ENCODE results near the gene ISOC2. TPM values are rescaled to one million over a fixed set of nuclear protein-coding genes. Genes with fewer than 3 reads are reported as not detected.

The ISOC2 gene
- total RNA-seq, 1 donor from 2014 or later, result 58.8 TPM

DNA sequence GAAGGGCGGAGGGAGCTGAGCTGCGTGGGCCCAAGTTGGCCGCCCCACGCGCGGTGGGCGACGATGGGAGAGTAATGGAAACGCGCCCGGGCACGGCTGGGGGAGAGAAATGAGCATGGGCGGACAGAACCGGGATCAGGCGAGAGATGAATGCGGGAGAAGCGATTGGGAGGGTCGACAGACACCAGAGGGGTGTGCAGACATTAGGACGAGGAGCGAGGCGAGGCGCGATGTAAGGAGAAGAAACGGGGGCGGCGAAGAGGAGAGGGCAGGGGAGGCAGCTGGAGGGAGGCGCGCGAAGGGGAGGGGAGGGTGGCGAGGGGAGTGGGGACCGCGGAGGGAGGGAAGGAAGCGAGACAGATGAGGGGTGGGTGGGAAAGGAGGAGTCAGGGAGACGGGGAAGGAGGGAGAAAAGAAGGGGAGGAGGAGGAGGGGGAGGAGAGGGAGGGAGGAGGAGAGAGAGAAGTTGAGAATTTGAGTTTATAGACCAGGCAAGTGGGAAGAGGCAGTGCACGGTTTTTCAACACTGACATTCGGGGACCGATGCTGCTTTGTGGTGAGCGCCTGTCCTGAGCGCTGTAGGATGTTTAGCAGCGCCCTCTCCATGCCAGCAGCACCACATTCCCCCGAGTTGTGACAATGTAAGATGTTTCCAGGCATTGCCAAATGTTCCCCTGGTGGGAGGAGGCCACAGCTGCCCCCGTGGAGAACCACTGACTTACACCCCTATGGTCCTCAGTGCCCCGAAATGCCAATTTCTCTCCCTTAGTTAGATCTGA lies 18.2 kb downstream of the ISOC2 start, which contains the start of gene SHISA7:
Gene SHISA7 (minus strand): TSS at position 256 of the 779 bp plus-strand sequence. CDS start 437 bp downstream, outside the sequence.
- H3K27ac ChIP-seq (ENCODE audit: low read depth, low read length), result no peak within 1 kb of the TSS
- no peaks in the 10 kb centered on the region for H3K79me2 ChIP-seq (ENCODE audit: insufficient read depth, low read length)
- H2AFZ ChIP-seq (ENCODE audit: low read depth, low read length), result no peak within 1 kb of the TSS
- H4K20me1 ChIP-seq (ENCODE audit: insufficient read depth, low read length), result no peaks in the 10 kb centered on the region
- no peak for FAIRE-seq
- H3K27me3 ChIP-seq (ENCODE audit: insufficient read depth, low read length), result peaks cover 57% of the 10 kb centered on the region
- no peak within 1 kb of the TSS for H3K4me2 ChIP-seq (ENCODE audit: low read length)
- H3K4me1 ChIP-seq (ENCODE audit: insufficient read depth, low read length), result no peaks in the 10 kb centered on the region
- H3K36me3 Mint-ChIP-seq (ENCODE audit: low read depth, unreplicated experiment), result no peaks in the 10 kb centered on the region
- TF ChIP-seq EZH2 (IDR thresholded peaks at IDR 0.05; ENCODE audit: insufficient read depth, low read length), result peak; percentile 71
- TF ChIP-seq, protein P1, sequence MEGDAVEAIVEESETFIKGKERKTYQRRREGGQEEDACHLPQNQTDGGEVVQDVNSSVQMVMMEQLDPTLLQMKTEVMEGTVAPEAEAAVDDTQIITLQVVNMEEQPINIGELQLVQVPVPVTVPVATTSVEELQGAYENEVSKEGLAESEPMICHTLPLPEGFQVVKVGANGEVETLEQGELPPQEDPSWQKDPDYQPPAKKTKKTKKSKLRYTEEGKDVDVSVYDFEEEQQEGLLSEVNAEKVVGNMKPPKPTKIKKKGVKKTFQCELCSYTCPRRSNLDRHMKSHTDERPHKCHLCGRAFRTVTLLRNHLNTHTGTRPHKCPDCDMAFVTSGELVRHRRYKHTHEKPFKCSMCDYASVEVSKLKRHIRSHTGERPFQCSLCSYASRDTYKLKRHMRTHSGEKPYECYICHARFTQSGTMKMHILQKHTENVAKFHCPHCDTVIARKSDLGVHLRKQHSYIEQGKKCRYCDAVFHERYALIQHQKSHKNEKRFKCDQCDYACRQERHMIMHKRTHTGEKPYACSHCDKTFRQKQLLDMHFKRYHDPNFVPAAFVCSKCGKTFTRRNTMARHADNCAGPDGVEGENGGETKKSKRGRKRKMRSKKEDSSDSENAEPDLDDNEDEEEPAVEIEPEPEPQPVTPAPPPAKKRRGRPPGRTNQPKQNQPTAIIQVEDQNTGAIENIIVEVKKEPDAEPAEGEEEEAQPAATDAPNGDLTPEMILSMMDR (IDR thresholded peaks at IDR 0.05; ENCODE audit: insufficient read depth, low read depth, low read length), result no peak
- no peaks in the 10 kb centered on the region for H3K36me3 ChIP-seq (ENCODE audit: insufficient read depth, low read length)
- no peak for DNase-seq (ENCODE audit: low read depth)
- no peak within 1 kb of the TSS for H3K4me3 ChIP-seq (ENCODE audit: insufficient read depth, low read depth, low read length)
- no peak within 1 kb of the TSS for H3K27ac Mint-ChIP-seq (ENCODE audit: unreplicated experiment)
- no peak within 1 kb of the TSS for H3K4me3 Mint-ChIP-seq (ENCODE audit: unreplicated experiment)
- peaks cover 69% of the 10 kb centered on the region for H3K27me3 Mint-ChIP-seq (ENCODE audit: low read depth, unreplicated experiment)
- no peak within 1 kb of the TSS for H3K9ac ChIP-seq (ENCODE audit: low read length)
- no peaks in the 10 kb centered on the region for H3K4me1 Mint-ChIP-seq (ENCODE audit: low read depth, unreplicated experiment)
- H3K9me3 ChIP-seq (ENCODE audit: insufficient read depth, low read depth, low read length), result peaks cover 4% of the 10 kb centered on the region
- peaks cover 10% of the 10 kb centered on the region for H3K9me3 Mint-ChIP-seq (ENCODE audit: unreplicated experiment)

DNA sequence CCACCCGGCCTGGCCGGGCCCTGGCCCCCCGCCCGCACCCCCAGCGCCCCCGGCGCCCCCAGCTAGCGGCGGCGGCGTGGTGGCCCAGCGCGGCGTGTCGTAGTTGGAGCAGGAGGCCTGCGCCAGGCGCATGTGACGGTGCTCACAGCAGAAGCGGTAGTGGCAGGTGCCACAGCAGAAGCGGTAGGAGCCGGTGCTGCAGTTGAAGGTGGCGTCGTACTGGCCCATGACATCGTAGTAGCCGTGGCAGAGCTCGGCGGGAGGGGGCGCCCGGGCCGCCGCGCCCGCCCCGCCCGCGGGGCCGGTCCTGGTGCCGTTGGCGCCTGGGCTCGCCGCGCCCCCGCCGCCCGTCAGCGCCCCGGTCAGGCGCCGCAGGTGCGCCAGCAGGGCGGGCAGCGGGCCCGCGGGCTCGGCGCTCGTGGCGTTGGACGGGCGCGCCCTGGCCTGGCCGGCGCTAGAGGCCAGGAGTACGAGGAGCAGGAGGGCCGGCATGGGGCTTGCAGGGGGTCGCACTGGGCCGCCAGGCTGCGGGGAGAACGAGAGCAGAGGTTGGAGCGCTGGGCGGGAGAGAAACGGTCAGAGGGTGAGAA lies 19.0 kb downstream of the ISOC2 start:
- DNase-seq (ENCODE audit: low read depth) (no peak), FAIRE-seq (no peak)
- Histone ChIP-seq H3K9ac (ENCODE audit: low read length) (no peak overlapping the region), H3K27ac (ENCODE audit: low read depth, low read length) (no peak overlapping the region), H3K4me2 (ENCODE audit: low read length) (no peak overlapping the region), H3K9me3 (ENCODE audit: insufficient read depth, low read depth, low read length) (peaks cover 4% of the 10 kb centered on the region), H3K36me3 (ENCODE audit: insufficient read depth, low read length) (no peaks in the 10 kb centered on the region), H3K4me1 (ENCODE audit: insufficient read depth, low read length) (no peaks in the 10 kb centered on the region), H3K4me3 (ENCODE audit: insufficient read depth, low read depth, low read length) (no peak overlapping the region), H3K27me3 (ENCODE audit: insufficient read depth, low read length) (peaks cover 56% of the 10 kb centered on the region), H4K20me1 (ENCODE audit: insufficient read depth, low read length) (no peaks in the 10 kb centered on the region), H2AFZ (ENCODE audit: low read depth, low read length) (no peak overlapping the region), H3K79me2 (ENCODE audit: insufficient read depth, low read length) (no peaks in the 10 kb centered on the region)
- Mint-ChIP-seq H3K36me3 (ENCODE audit: low read depth, unreplicated experiment) (no peaks in the 10 kb centered on the region), H3K9me3 (ENCODE audit: unreplicated experiment) (peaks cover 10% of the 10 kb centered on the region), H3K27ac (ENCODE audit: unreplicated experiment) (no peak overlapping the region), H3K27me3 (ENCODE audit: low read depth, unreplicated experiment) (peaks cover 72% of the 10 kb centered on the region), H3K4me1 (ENCODE audit: low read depth, unreplicated experiment) (no peaks in the 10 kb centered on the region), H3K4me3 (ENCODE audit: unreplicated experiment) (no peak overlapping the region)
- TF ChIP-seq, protein P1 (IDR thresholded peaks at IDR 0.05; ENCODE audit: insufficient read depth, low read depth, low read length), result no peak
- no peak for TF ChIP-seq EZH2 (IDR thresholded peaks at IDR 0.05; ENCODE audit: insufficient read depth, low read length)

Measured in astrocyte (in vitro differentiated cells and primary cell).